PC-3 (cell line): Measurements from ENCODE around the gene N4BP3.

Experiments used
- EZH2 ChIP-seq: fragments of 300-600 bp; sonication (generic); IDR thresholded peaks from one replicate; pipeline ENCODE4 v1.6.1; 2017; ENCODE audit warnings: antibody characterized with exemption, mild to moderate bottlenecking, low read length; ENCODE audit not compliant: unreplicated experiment
- TF ChIP-seq, protein P1 (sequence below): fragments of 300-600 bp; sonication (generic); conservative IDR thresholded peaks from 2 replicates; pipeline ENCODE4 v1.5.1; 2017; ENCODE audit warnings: antibody characterized with exemption, low read depth, mild to moderate bottlenecking, low read length

DNA sequence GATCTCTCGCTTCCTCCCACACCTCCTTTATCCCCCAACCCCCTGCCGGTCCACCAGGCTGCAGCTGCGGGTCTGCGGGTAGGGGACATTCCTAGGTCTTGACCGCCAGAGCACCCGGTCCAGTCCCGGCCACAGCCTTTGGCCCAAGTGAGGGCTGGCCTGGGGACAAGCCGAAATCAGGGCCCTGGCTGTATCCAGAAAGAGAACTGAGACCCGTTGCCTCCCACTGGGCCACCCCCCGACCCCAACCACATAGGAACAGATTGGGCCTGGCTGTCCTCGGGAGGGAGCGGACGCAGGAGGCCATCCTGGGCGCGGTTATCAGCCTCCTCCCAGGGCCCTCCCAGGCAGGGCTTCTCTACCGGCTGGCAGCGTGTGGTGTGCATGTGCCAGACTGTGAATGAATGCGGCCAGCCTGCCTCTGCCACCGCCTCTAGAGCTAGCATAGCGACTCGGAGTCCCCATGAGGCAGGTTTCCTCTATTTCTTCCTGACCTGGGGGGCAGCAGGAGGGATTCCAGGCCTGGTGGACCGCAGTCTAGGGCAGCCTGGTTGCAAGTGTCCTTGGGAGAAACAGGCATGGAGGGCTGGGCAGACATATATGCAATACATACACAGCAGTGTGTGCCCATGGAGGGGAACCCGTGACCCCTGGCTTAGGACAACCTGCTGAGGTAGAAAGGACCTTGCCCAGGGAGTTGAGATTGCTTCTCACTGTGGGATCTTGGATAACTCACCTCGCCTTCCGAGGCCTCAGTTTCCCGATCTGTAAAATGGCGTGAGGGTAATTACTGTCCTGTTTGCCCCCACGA is 1.2 kb downstream of the N4BP3 start:
- TF ChIP-seq, protein P1, sequence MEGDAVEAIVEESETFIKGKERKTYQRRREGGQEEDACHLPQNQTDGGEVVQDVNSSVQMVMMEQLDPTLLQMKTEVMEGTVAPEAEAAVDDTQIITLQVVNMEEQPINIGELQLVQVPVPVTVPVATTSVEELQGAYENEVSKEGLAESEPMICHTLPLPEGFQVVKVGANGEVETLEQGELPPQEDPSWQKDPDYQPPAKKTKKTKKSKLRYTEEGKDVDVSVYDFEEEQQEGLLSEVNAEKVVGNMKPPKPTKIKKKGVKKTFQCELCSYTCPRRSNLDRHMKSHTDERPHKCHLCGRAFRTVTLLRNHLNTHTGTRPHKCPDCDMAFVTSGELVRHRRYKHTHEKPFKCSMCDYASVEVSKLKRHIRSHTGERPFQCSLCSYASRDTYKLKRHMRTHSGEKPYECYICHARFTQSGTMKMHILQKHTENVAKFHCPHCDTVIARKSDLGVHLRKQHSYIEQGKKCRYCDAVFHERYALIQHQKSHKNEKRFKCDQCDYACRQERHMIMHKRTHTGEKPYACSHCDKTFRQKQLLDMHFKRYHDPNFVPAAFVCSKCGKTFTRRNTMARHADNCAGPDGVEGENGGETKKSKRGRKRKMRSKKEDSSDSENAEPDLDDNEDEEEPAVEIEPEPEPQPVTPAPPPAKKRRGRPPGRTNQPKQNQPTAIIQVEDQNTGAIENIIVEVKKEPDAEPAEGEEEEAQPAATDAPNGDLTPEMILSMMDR, result no peak
- no peak for TF ChIP-seq EZH2
